Bronchial epithelial cell (primary cell): ENCODE measurements around the gene HSF4. TPM values are rescaled to one million over a fixed set of nuclear protein-coding genes. Genes with fewer than 3 reads are reported as not detected.
A peak's percentile ranks its signal among the peaks of the same experiment; 100 is the strongest.

Experiments used
- DNase-seq: peaks from one replicate; pipeline ENCODE4 v3.0.0-alpha.2; 2010; ENCODE audit warnings: low read depth
- FAIRE-seq: peaks from 2 replicates; lab custom pipeline; 2011; peaks lifted over from hg19 to GRCh38; lab: Jason Lieb, UNC
- H3K27me3 ChIP-seq: 2 replicates; pipeline ENCODE4 v1.5.1; 2011; ENCODE audit warnings: low read length; ENCODE audit not compliant: control insufficient read depth, insufficient read depth
- H3K36me3 ChIP-seq: 2 replicates; pipeline ENCODE4 v1.5.1; 2011; ENCODE audit warnings: low read length; ENCODE audit not compliant: control insufficient read depth, insufficient read depth
- H3K4me3 ChIP-seq: 2 replicates; pipeline ENCODE4 v1.5.1; 2011; ENCODE audit warnings: mild to moderate bottlenecking, low read depth, low read length, control low read depth
- CTCF ChIP-seq: IDR thresholded peaks from 2 replicates; pipeline ENCODE4 v1.5.1; 2011; ENCODE audit warnings: mild to moderate bottlenecking, moderate library complexity, low read length, control low read depth, inconsistent platforms; ENCODE audit not compliant: insufficient read depth, severe bottlenecking
- total RNA-seq: library from RNA; depleted of rRNA; stranded (reverse); fragments of >200 nt; gene quantifications from 2 replicates; pipeline ENCODE4 v1.2.1, GENCODE V29; 2014

HSF4 gene
- total RNA-seq, 1 donor from 2014 or later: 3.7 TPM

DNA sequence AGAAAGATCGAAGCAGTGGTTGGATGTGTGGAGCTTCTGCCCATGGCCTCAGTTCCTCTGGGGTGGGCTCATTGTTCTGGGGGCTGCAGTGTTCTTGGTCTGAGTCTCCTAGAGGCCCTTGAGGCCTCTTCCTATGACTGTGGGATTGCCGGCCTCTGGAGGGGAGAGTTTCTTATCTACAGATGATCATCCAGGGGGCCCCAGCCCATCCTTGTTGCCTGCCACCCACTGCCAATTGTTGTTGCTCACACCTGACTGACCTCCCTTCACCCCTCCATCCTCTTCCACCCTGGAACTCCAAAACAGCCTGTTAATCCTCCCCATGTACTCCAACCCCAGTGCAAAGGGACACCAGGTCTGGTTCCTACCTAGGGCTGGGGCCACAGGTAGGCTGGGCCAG lies 19.6 kb upstream of the HSF4 start:
- Histone ChIP-seq H3K27me3 (no peaks in the 10 kb centered on the region), H3K36me3 (peaks cover 27% of the 10 kb centered on the region), H3K4me3 (no peak overlapping the region)
- no peak for DNase-seq
- no peak for TF ChIP-seq CTCF
- no peak for FAIRE-seq

- TF ChIP-seq CTCF: no peak
- Histone ChIP-seq H3K27me3 (no peaks in the 10 kb centered on the region), H3K36me3 (peaks cover 22% of the 10 kb centered on the region), H3K4me3 (no peak overlapping the region)
- no peak for DNase-seq
- no peak for FAIRE-seq
Measured at GRCh38 chr16:67145746-67146145, 18.8 kb upstream of the HSF4 start.

- H3K36me3 ChIP-seq: peaks cover 18% of the 10 kb centered on the region
- DNase-seq (no peak), FAIRE-seq (no peak)
- H3K4me3 ChIP-seq: no peak overlapping the region
- H3K27me3 ChIP-seq: no peaks in the 10 kb centered on the region
- no peak for TF ChIP-seq CTCF
Measured at GRCh38 chr16:67146523-67147357, 17.8 kb upstream of the HSF4 start.

- Histone ChIP-seq H3K4me3 (no peak overlapping the region), H3K36me3 (peaks cover 16% of the 10 kb centered on the region), H3K27me3 (no peaks in the 10 kb centered on the region)
- FAIRE-seq: peak; percentile 92
- TF ChIP-seq CTCF: no peak
- peak; percentile 74 for DNase-seq
Measured at GRCh38 chr16:67147437-67148140, 17.0 kb upstream of the HSF4 start.

DNA sequence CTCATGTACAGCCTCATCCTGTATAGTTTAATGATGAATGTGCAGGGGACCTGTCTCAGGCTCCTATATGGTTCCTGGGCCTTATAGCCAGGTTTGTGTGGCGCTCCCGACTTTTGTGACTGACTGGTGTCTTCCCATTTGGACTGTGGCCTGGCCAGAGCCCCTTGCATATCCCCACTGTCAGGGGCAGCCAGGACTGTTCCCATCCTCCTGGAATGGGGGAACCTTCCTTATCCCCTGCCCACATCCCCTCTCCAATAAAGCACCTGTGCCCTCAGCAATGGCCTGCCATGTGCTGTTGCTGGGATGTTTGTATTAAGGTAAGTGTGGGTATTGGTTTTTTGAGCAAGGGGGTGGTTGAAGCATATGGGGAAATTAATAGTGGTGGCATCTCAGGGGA lies 16.3 kb upstream of the HSF4 start:
- TF ChIP-seq CTCF: no peak
- no peaks in the 10 kb centered on the region for H3K27me3 ChIP-seq
- no peak overlapping the region for H3K4me3 ChIP-seq
- peaks cover 13% of the 10 kb centered on the region for H3K36me3 ChIP-seq
- FAIRE-seq (no peak), DNase-seq (no peak)
